Panc1 (cell line): Measurements from ENCODE around the gene GPD2. TPM values are rescaled to one million over a fixed set of nuclear protein-coding genes. Genes with fewer than 3 reads are reported as not detected.

ENCODE experiments used
- ATAC-seq: fragments of 200-7000 bp; cut with Tn5 transposase; 2 replicates; pipeline ENCODE4 v1.9.1; 2020; ENCODE audit warnings: mild to moderate bottlenecking, moderate library complexity
- BruUV-seq: library from RNA; stranded (reverse); fragments of 400-500 nt; replicated peaks from 2 replicates; lab custom pipeline; 2021; lab: Mats Ljungman, UMichigan
- CTCF ChIA-PET: fragments of 300-600 bp; sonication (Branson Sonifier 250); formaldehyde crosslinking; loops from one replicate; lab custom pipeline; 2022; ENCODE audit warnings: antibody characterized with exemption; lab: Charles Lee
- POLR2A ChIA-PET: fragments of 300-600 bp; sonication (Branson Sonifier 250); formaldehyde crosslinking; loops from one replicate; lab custom pipeline; 2022; ENCODE audit warnings: antibody characterized with exemption; lab: Charles Lee
- DNase-seq: peaks from one replicate; pipeline ENCODE4 v3.0.0-alpha.2; 2010; ENCODE audit warnings: low read depth, low spot score
- H3K27ac ChIP-seq: 2 replicates; pipeline ENCODE4 v1.5.1; 2011; ENCODE audit warnings: mild to moderate bottlenecking, low read length, inconsistent platforms
- H3K27me3 ChIP-seq: fragments of 200-500 bp; sonication (Bioruptor generic); 2 replicates; pipeline ENCODE4 v1.6.0; 2014; ENCODE audit warnings: low read length, inconsistent platforms; ENCODE audit not compliant: control insufficient read depth, insufficient read depth
- H3K36me3 ChIP-seq: fragments of 200-500 bp; sonication (Bioruptor generic); 2 replicates; pipeline ENCODE4 v1.5.1; 2014; ENCODE audit warnings: inconsistent platforms, mild to moderate bottlenecking, low read length, moderate library complexity; ENCODE audit not compliant: control insufficient read depth, insufficient read depth
- H3K4me1 ChIP-seq: 2 replicates; pipeline ENCODE4 v1.5.1; 2011; ENCODE audit warnings: inconsistent platforms, mild to moderate bottlenecking, low read length, moderate library complexity; ENCODE audit not compliant: control insufficient read depth, insufficient read depth
- H3K4me3 ChIP-seq, 2 experiments: 2 replicates each; pipeline ENCODE4 v1.5.1; 2011 to 2012; ENCODE audit warnings: low read depth in 2 of 2, low read length in 2 of 2, mild to moderate bottlenecking in 2 of 2, inconsistent platforms in 1 of 2, moderate library complexity in 1 of 2
- H3K9me3 ChIP-seq: fragments of 200-500 bp; sonication (Bioruptor generic); 2 replicates; pipeline ENCODE4 v1.5.1; 2014; ENCODE audit warnings: low read depth, mild to moderate bottlenecking, inconsistent platforms, low read length, moderate library complexity; ENCODE audit not compliant: control insufficient read depth, insufficient read depth
- POLR2AphosphoS5 ChIP-seq: IDR thresholded peaks from 2 replicates; pipeline ENCODE4 v1.6.1; 2012; ENCODE audit warnings: mild to moderate bottlenecking, low read depth, low read length, moderate library complexity
- SIN3A ChIP-seq: IDR thresholded peaks from 2 replicates; pipeline ENCODE4 v1.6.1; 2012; ENCODE audit warnings: low read depth, mild to moderate bottlenecking, low read length, moderate library complexity, borderline replicate concordance; ENCODE audit not compliant: insufficient read depth
- TCF7L2 ChIP-seq: IDR thresholded peaks from 2 replicates; pipeline ENCODE4 v1.6.1; 2011; ENCODE audit warnings: mild to moderate bottlenecking, low read depth, low read length, inconsistent platforms
- in situ Hi-C: cut with HindIII; loops from 2 replicates; pipeline ENCODE4 v1.10.0; 2016; ENCODE audit warnings: low sequenced_read_pairs, low pct_unique_long_range_greater_than_20kb
- intact Hi-C: fragments of 100-400 bp; cut with micrococcal nuclease; formaldehyde crosslinking; loops from one replicate; pipeline ENCODE4 v1.10.0; 2022; ENCODE audit not compliant: unreplicated experiment
- total RNA-seq: library from RNA; stranded (reverse); gene quantifications from one replicate; pipeline ENCODE4 v1.2.1, GENCODE V29; 2021; ENCODE audit not compliant: unreplicated experiment
- TF ChIP-seq, protein P1 (sequence below), 2 experiments: IDR thresholded peaks; 2 replicates each; pipeline ENCODE4 v1.6.1; 2011 to 2012; ENCODE audit warnings: low read depth in 2 of 2, control low read depth in 1 of 2, low read length in 1 of 2, mild to moderate bottlenecking in 1 of 2, moderate library complexity in 1 of 2; ENCODE audit not compliant: insufficient read depth in 1 of 2
- TF ChIP-seq, protein P2 (sequence below): fragments of 450-650 bp; IDR thresholded peaks from 2 replicates; pipeline ENCODE4 v1.5.1; 2017; ENCODE audit warnings: mild to moderate bottlenecking

The GPD2 gene
- total RNA-seq, 1 experiment from 2014 or later, result 27.5 TPM

DNA sequence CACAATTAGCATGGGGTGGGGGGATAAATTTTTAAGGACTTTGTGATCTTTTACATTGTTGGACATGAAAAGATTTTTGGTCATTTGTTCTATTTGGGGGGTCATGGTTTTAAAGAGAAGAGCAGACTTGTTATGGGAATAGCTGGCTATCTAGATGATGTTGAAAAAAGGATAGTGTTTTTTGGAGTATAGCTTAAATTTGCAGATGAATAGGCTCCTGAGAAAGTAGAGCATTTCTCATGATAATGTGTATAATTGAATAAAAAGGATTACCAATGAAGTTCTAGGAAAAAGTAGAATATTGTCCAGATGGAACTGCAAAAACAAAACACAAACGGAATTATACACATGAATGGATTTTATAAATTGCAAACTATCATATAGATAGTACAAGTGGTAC, 186.3 kb downstream of the GPD2 start:
- CTCF ChIA-PET, result no interaction called here
- ATAC-seq, result no peak
- intact Hi-C loops (no loop called here), in situ Hi-C loops (no loop called here)
- H3K36me3 ChIP-seq, result no peaks in the 10 kb centered on the region
- H3K27ac ChIP-seq, result no peak overlapping the region
- no peaks in the 10 kb centered on the region for H3K4me1 ChIP-seq
- DNase-seq, result no peak
- POLR2A ChIA-PET, result no interaction called here
- no peak overlapping the region for H3K4me3 ChIP-seq
- TF ChIP-seq, protein P1, sequence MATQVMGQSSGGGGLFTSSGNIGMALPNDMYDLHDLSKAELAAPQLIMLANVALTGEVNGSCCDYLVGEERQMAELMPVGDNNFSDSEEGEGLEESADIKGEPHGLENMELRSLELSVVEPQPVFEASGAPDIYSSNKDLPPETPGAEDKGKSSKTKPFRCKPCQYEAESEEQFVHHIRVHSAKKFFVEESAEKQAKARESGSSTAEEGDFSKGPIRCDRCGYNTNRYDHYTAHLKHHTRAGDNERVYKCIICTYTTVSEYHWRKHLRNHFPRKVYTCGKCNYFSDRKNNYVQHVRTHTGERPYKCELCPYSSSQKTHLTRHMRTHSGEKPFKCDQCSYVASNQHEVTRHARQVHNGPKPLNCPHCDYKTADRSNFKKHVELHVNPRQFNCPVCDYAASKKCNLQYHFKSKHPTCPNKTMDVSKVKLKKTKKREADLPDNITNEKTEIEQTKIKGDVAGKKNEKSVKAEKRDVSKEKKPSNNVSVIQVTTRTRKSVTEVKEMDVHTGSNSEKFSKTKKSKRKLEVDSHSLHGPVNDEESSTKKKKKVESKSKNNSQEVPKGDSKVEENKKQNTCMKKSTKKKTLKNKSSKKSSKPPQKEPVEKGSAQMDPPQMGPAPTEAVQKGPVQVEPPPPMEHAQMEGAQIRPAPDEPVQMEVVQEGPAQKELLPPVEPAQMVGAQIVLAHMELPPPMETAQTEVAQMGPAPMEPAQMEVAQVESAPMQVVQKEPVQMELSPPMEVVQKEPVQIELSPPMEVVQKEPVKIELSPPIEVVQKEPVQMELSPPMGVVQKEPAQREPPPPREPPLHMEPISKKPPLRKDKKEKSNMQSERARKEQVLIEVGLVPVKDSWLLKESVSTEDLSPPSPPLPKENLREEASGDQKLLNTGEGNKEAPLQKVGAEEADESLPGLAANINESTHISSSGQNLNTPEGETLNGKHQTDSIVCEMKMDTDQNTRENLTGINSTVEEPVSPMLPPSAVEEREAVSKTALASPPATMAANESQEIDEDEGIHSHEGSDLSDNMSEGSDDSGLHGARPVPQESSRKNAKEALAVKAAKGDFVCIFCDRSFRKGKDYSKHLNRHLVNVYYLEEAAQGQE (IDR thresholded peaks at IDR 0.05; ENCODE audit: insufficient read depth in 1 of 2, low read depth in 2 of 2, low read length in 1 of 2), result no peak
- TF ChIP-seq TCF7L2, result no peak
- TF ChIP-seq, protein P2, sequence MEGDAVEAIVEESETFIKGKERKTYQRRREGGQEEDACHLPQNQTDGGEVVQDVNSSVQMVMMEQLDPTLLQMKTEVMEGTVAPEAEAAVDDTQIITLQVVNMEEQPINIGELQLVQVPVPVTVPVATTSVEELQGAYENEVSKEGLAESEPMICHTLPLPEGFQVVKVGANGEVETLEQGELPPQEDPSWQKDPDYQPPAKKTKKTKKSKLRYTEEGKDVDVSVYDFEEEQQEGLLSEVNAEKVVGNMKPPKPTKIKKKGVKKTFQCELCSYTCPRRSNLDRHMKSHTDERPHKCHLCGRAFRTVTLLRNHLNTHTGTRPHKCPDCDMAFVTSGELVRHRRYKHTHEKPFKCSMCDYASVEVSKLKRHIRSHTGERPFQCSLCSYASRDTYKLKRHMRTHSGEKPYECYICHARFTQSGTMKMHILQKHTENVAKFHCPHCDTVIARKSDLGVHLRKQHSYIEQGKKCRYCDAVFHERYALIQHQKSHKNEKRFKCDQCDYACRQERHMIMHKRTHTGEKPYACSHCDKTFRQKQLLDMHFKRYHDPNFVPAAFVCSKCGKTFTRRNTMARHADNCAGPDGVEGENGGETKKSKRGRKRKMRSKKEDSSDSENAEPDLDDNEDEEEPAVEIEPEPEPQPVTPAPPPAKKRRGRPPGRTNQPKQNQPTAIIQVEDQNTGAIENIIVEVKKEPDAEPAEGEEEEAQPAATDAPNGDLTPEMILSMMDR, result no peak
- no peak for TF ChIP-seq POLR2AphosphoS5
- TF ChIP-seq SIN3A, result no peak
- no peaks in the 10 kb centered on the region for H3K27me3 ChIP-seq
- BruUV-seq, result no TSS peak
- H3K9me3 ChIP-seq, result no peaks in the 10 kb centered on the region

DNA sequence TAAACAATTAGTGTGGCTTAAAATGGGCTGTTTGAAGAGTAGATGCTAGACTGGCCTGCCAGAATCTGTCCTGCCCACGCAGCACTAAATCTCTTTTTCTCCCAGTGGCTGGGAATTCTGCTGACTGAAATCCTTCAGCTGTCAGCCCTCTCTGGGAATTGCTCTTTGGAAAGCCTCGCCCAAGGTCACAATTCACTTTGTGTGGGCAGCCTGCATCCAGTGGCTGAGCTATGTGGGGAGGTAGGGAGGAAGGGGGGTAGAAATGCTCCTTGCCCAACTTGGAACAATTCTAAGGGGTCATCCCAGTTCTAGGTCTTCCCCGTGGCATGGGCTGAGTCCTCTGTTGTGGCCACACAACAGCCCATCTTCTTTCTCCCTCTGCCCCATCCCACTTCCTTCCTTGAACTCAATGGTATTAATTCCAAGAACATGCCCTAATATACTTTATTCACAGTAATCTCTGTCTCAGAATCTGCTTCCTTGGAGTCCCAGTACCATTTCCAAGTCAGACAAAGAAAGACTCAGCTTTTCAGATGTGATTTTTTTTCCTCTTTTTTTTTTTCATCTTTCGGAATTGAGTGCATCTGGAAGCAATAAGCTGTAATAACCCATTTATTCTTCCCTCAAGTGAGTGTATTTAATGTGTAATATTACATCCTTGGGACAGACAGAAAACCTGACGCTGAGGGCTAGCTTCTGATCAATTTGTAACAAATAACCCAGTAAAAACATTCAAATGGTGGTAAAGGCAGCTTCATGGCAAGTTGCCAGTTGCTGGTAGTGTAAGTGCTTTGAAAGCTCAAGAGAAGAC, 189.4 kb downstream of the GPD2 start:
- DNase-seq, result no peak
- no peak for ATAC-seq
- H3K36me3 ChIP-seq, result no peaks in the 10 kb centered on the region
- in situ Hi-C loops (no loop called here), intact Hi-C loops (no loop called here)
- no peak overlapping the region for H3K4me3 ChIP-seq
- no peak overlapping the region for H3K27ac ChIP-seq
- POLR2A ChIA-PET, result no interaction called here
- CTCF ChIA-PET, result no interaction called here
- no peaks in the 10 kb centered on the region for H3K9me3 ChIP-seq
- TF ChIP-seq, protein P2, result no peak
- TF ChIP-seq POLR2AphosphoS5 (no peak), TCF7L2 (no peak), SIN3A (no peak)
- TF ChIP-seq, protein P1 (IDR thresholded peaks at IDR 0.05; ENCODE audit: insufficient read depth in 1 of 2, low read depth in 2 of 2, low read length in 1 of 2), result no peak
- no TSS peak for BruUV-seq
- H3K4me1 ChIP-seq, result no peaks in the 10 kb centered on the region
- H3K27me3 ChIP-seq, result no peaks in the 10 kb centered on the region
